ENCODE data around the gene GPHN.

The GPHN gene

DNA sequence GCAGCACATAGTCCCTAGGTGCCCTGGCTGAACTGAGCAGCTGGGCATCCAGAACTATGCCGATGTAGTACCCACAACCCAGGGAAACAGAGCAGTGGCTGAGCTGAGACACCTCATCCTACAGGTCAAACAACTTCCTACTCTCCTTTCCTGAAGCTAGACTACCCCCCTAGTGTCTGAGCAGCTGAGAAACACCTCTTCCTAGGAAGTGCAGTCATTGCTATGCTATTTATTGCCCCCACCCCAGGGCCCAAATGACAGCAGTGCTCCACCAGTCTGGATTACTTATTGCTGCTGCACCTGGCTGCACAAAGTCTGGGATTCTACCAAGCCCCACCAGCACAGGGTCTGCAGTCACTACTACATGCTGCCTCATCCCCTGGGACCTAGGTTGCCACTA lies 664.6 kb downstream of the GPHN start:
- Histone ChIP-seq H3K9ac (ENCODE audit: low read length) (no peak overlapping the region), H3K27ac (ENCODE audit: low read depth, low read length) (no peak overlapping the region), H3K4me2 (ENCODE audit: low read length) (no peak overlapping the region), H4K8ac (ENCODE audit: low read depth, low read length) (no peak overlapping the region), H2BK5ac (ENCODE audit: low read depth, low read length, poor library complexity) (no peak overlapping the region), H3K18ac (ENCODE audit: low read length) (no peak overlapping the region), H2AFZ (ENCODE audit: insufficient read depth, low read length, poor library complexity) (no peak overlapping the region), H2BK12ac (ENCODE audit: low read length) (no peak overlapping the region), H3K79me2 (ENCODE audit: control insufficient read depth, insufficient read depth, low read length, poor library complexity) (no peaks in the 10 kb centered on the region), H4K91ac (ENCODE audit: low read depth, low read length) (no peak overlapping the region), H3K4me3 (ENCODE audit: low read depth, low read length) (no peak overlapping the region), H4K12ac (ENCODE audit: low read depth, low read length) (no peak overlapping the region), H3K36me3 (ENCODE audit: control insufficient read depth in 1 of 2, insufficient read depth in 2 of 2, low read length in 2 of 2) (no peaks in the 10 kb centered on the region), H2AK5ac (ENCODE audit: low read length) (no peak overlapping the region), H3K9me3 (ENCODE audit: insufficient read depth, low read depth, low read length) (no peaks in the 10 kb centered on the region), H3K14ac (ENCODE audit: low read length) (no peak overlapping the region), H3K79me1 (ENCODE audit: low read length) (peaks cover 2% of the 10 kb centered on the region), H3K4ac (ENCODE audit: low read depth, low read length) (no peak overlapping the region), H3K4me1 (ENCODE audit: control insufficient read depth in 1 of 2, insufficient read depth in 2 of 2, low read length in 2 of 2) (peaks cover 7 to 11% of the 10 kb centered on the region in 2 experiments), H2BK120ac (ENCODE audit: insufficient read depth, low read length, poor library complexity) (no peak overlapping the region), H3K23ac (ENCODE audit: low read length) (no peak overlapping the region), H3K27me3 (ENCODE audit: insufficient read depth, low read length) (no peaks in the 10 kb centered on the region)
- WGBS (ENCODE audit: extremely low coverage, insufficient coverage, insufficient read length), result no CpG with 5 or more reads among the region's 1 CpG
- no peak for DNase-seq

DNA sequence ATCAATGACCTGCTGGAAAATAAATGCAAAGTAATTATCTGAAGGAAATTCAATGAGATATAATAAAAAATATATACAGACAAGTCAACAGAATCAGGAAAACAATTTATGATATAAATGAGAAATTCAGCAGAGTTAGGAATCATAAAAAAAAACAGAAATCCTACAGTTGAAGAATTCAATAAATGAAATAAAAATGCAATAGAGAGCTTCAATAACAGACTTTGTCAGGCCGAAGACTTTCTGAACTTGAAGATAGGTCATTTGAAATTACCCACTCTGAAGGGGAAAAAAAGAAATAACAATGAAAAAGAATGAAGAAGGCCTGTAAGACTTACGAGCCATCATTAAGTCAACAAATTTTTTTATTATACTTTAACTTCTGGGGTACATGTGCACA lies 665.8 kb downstream of the GPHN start:
- no peak overlapping the region for H3K14ac ChIP-seq (ENCODE audit: low read length)
- WGBS (ENCODE audit: extremely low coverage, insufficient coverage, insufficient read length), result no CpG with 5 or more reads among the region's 2 CpGs
- H3K27ac ChIP-seq (ENCODE audit: low read depth, low read length), result no peak overlapping the region
- H4K12ac ChIP-seq (ENCODE audit: low read depth, low read length), result no peak overlapping the region
- no peak overlapping the region for H2AK5ac ChIP-seq (ENCODE audit: low read length)
- H3K18ac ChIP-seq (ENCODE audit: low read length), result no peak overlapping the region
- H3K4me2 ChIP-seq (ENCODE audit: low read length), result no peak overlapping the region
- no peak overlapping the region for H3K4me3 ChIP-seq (ENCODE audit: low read depth, low read length)
- H2BK120ac ChIP-seq (ENCODE audit: insufficient read depth, low read length, poor library complexity), result no peak overlapping the region
- no peak overlapping the region for H3K23ac ChIP-seq (ENCODE audit: low read length)
- H3K79me2 ChIP-seq (ENCODE audit: control insufficient read depth, insufficient read depth, low read length, poor library complexity), result no peaks in the 10 kb centered on the region
- peaks cover 7 to 9% of the 10 kb centered on the region in 2 experiments for H3K4me1 ChIP-seq (ENCODE audit: control insufficient read depth in 1 of 2, insufficient read depth in 2 of 2, low read length in 2 of 2)
- no peak overlapping the region for H4K8ac ChIP-seq (ENCODE audit: low read depth, low read length)
- H2BK5ac ChIP-seq (ENCODE audit: low read depth, low read length, poor library complexity), result no peak overlapping the region
- H3K36me3 ChIP-seq (ENCODE audit: control insufficient read depth in 1 of 2, insufficient read depth in 2 of 2, low read length in 2 of 2), result no peaks in the 10 kb centered on the region
- no peak for DNase-seq
- no peak overlapping the region for H4K91ac ChIP-seq (ENCODE audit: low read depth, low read length)
- no peak overlapping the region for H3K4ac ChIP-seq (ENCODE audit: low read depth, low read length)
- H3K27me3 ChIP-seq (ENCODE audit: insufficient read depth, low read length), result no peaks in the 10 kb centered on the region
- H3K9ac ChIP-seq (ENCODE audit: low read length), result no peak overlapping the region
- no peak overlapping the region for H2AFZ ChIP-seq (ENCODE audit: insufficient read depth, low read length, poor library complexity)
- H3K9me3 ChIP-seq (ENCODE audit: insufficient read depth, low read depth, low read length), result no peaks in the 10 kb centered on the region
- H3K79me1 ChIP-seq (ENCODE audit: low read length), result no peaks in the 10 kb centered on the region
- H2BK12ac ChIP-seq (ENCODE audit: low read length), result no peak overlapping the region

DNA sequence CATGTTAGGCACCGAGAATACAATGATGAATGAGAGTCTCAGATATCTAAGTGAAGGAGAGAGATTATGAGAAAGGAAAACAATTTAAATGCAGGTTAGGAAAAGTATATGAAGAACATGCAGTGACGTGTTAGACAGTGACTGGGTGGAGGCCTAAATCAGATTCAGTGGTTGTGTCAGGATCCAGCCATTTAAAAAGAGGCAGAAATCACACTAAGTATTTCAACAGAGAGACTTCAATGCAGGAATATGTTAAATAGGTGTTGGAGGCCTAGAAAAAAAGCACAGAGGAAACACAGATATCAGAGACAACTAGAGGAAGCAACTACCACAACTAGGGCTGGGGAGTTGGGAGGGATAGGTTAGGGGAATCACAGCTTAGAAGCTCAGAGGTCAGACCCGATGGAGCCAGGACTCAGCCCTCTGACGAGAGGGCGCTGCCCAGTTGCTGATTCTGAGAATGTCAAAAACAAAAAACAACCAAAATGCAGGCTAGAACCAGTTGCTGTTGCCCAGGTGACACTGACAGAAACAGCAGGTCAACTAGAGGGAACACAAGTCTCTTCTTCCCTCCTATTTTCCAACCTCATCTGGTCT lies 678.3 kb downstream of the GPHN start:
- Histone ChIP-seq H3K79me2 (ENCODE audit: control insufficient read depth, insufficient read depth, low read length, poor library complexity) (no peaks in the 10 kb centered on the region), H2AK5ac (ENCODE audit: low read length) (no peak overlapping the region), H3K27me3 (ENCODE audit: insufficient read depth, low read length) (no peaks in the 10 kb centered on the region), H2BK12ac (ENCODE audit: low read length) (no peak overlapping the region), H3K4me2 (ENCODE audit: low read length) (no peak overlapping the region), H3K4me1 (ENCODE audit: control insufficient read depth in 1 of 2, insufficient read depth in 2 of 2, low read length in 2 of 2) (peaks cover 0 to 7% of the 10 kb centered on the region in 2 experiments), H4K8ac (ENCODE audit: low read depth, low read length) (no peak overlapping the region), H2BK120ac (ENCODE audit: insufficient read depth, low read length, poor library complexity) (no peak overlapping the region), H3K27ac (ENCODE audit: low read depth, low read length) (no peak overlapping the region), H3K79me1 (ENCODE audit: low read length) (no peaks in the 10 kb centered on the region), H3K4ac (ENCODE audit: low read depth, low read length) (no peak overlapping the region), H4K91ac (ENCODE audit: low read depth, low read length) (no peak overlapping the region), H2AFZ (ENCODE audit: insufficient read depth, low read length, poor library complexity) (no peak overlapping the region), H3K23ac (ENCODE audit: low read length) (peak overlapping the region; percentile 10), H3K4me3 (ENCODE audit: low read depth, low read length) (no peak overlapping the region), H3K9ac (ENCODE audit: low read length) (no peak overlapping the region), H3K14ac (ENCODE audit: low read length) (no peak overlapping the region), H2BK5ac (ENCODE audit: low read depth, low read length, poor library complexity) (no peak overlapping the region), H4K12ac (ENCODE audit: low read depth, low read length) (no peak overlapping the region), H3K36me3 (ENCODE audit: control insufficient read depth in 1 of 2, insufficient read depth in 2 of 2, low read length in 2 of 2) (no peaks in the 10 kb centered on the region), H3K18ac (ENCODE audit: low read length) (no peak overlapping the region), H3K9me3 (ENCODE audit: insufficient read depth, low read depth, low read length) (no peaks in the 10 kb centered on the region)
- WGBS (ENCODE audit: extremely low coverage, insufficient coverage, insufficient read length), result no CpG with 5 or more reads among the region's 5 CpGs
- DNase-seq, result no peak

DNA sequence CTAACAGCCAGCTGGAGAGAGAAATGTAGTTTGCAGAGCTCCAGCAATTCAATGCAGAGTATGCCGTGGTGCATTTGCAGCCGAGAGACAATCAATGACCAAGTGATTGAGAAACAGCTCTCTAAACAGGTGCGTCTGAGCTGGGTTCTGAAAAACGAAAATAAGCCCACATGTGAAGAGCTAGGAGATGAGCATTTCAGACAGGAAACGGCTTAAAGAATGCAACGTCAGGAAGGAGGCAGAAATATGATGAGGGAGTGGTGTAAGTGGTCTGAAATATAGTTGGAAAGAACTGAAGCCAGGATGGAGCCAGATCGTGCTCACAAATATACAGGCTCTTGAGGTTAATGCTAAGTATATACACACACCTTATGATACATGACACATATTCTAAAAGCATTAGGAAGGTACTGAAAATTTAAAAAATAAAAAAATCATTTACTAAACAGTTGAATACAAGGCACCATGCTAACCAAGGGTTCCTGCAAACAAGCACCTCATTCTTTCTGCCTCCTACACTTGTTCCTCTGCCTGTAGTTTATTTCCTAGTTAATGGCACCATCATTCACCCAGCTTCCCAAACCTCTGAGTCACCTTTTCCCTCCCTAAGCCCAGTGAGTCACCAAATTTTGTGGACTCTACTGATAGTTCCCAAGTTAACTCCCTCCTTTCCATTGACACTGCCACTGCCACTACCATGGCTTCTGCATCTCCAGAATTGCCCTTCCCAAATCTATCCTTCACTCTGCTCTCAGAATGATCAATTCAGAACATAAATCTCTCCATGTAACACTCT lies 679.0 kb downstream of the GPHN start:
- no peaks in the 10 kb centered on the region for H3K27me3 ChIP-seq (ENCODE audit: insufficient read depth, low read length)
- no peaks in the 10 kb centered on the region for H3K36me3 ChIP-seq (ENCODE audit: control insufficient read depth in 1 of 2, insufficient read depth in 2 of 2, low read length in 2 of 2)
- H2BK12ac ChIP-seq (ENCODE audit: low read length), result no peak overlapping the region
- no peak overlapping the region for H3K18ac ChIP-seq (ENCODE audit: low read length)
- no peak overlapping the region for H3K4me3 ChIP-seq (ENCODE audit: low read depth, low read length)
- no CpG with 5 or more reads among the region's 7 CpGs for WGBS (ENCODE audit: extremely low coverage, insufficient coverage, insufficient read length)
- H3K14ac ChIP-seq (ENCODE audit: low read length), result no peak overlapping the region
- no peak overlapping the region for H3K4me2 ChIP-seq (ENCODE audit: low read length)
- no peaks in the 10 kb centered on the region for H3K79me1 ChIP-seq (ENCODE audit: low read length)
- no peak overlapping the region for H3K4ac ChIP-seq (ENCODE audit: low read depth, low read length)
- no peak overlapping the region for H2AFZ ChIP-seq (ENCODE audit: insufficient read depth, low read length, poor library complexity)
- no peak overlapping the region for H2BK5ac ChIP-seq (ENCODE audit: low read depth, low read length, poor library complexity)
- H3K9me3 ChIP-seq (ENCODE audit: insufficient read depth, low read depth, low read length), result no peaks in the 10 kb centered on the region
- H3K23ac ChIP-seq (ENCODE audit: low read length), result peak overlapping the region; percentile 10
- H3K9ac ChIP-seq (ENCODE audit: low read length), result no peak overlapping the region
- H2BK120ac ChIP-seq (ENCODE audit: insufficient read depth, low read length, poor library complexity), result no peak overlapping the region
- peak; percentile 30 to 70 for DNase-seq
- no peaks in the 10 kb centered on the region for H3K79me2 ChIP-seq (ENCODE audit: control insufficient read depth, insufficient read depth, low read length, poor library complexity)
- H2AK5ac ChIP-seq (ENCODE audit: low read length), result no peak overlapping the region
- H3K27ac ChIP-seq (ENCODE audit: low read depth, low read length), result no peak overlapping the region
- no peak overlapping the region for H4K91ac ChIP-seq (ENCODE audit: low read depth, low read length)
- H3K4me1 ChIP-seq (ENCODE audit: control insufficient read depth in 1 of 2, insufficient read depth in 2 of 2, low read length in 2 of 2), result peaks cover 0 to 7% of the 10 kb centered on the region in 2 experiments
- H4K8ac ChIP-seq (ENCODE audit: low read depth, low read length), result no peak overlapping the region
- H4K12ac ChIP-seq (ENCODE audit: low read depth, low read length), result no peak overlapping the region

Measured in trophoblast cell (in vitro differentiated cells and primary cell).